Measurements from ENCODE around the gene ATP6V1E1.

DNA sequence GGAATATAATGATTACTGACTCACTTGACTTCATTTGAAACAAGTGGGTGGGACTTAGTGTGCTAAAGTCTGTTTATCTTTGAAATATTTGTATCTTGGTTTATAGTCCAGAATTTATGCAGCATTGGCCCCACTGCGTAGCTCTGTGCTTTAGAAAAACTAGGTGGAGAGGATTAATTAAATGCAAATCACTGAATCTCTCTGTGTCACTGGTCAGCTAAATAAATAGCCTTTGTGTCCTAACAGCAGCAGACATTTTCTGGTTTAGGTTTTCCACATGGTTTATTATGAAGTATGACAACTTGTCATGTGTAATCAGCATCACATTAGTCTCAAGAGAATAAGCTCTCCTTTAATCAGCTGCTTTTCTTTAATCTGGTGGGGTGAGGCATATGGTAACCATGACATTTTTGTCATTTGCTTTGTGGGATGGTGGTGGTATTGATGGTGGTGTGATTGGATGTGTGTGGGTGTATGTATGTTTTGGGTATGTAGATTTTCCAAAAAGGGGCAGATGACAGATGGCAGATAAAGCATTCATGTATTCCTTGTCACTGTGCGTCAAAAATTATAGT, 44.0 kb upstream of the ATP6V1E1 start:
- TF ChIP-seq, protein P1, sequence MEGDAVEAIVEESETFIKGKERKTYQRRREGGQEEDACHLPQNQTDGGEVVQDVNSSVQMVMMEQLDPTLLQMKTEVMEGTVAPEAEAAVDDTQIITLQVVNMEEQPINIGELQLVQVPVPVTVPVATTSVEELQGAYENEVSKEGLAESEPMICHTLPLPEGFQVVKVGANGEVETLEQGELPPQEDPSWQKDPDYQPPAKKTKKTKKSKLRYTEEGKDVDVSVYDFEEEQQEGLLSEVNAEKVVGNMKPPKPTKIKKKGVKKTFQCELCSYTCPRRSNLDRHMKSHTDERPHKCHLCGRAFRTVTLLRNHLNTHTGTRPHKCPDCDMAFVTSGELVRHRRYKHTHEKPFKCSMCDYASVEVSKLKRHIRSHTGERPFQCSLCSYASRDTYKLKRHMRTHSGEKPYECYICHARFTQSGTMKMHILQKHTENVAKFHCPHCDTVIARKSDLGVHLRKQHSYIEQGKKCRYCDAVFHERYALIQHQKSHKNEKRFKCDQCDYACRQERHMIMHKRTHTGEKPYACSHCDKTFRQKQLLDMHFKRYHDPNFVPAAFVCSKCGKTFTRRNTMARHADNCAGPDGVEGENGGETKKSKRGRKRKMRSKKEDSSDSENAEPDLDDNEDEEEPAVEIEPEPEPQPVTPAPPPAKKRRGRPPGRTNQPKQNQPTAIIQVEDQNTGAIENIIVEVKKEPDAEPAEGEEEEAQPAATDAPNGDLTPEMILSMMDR (conservative IDR thresholded peaks at IDR 0.05; ENCODE audit: low read depth, low read length): no peak
- no peak for TF ChIP-seq EZH2 (IDR thresholded peaks at IDR 0.05; ENCODE audit: borderline replicate concordance, low read depth, low read length, poor library complexity, severe bottlenecking)
